HG03064 (cell line): Measurements from ENCODE around the gene KLHDC9.
"Not testable (repeated sequence)": the region's sequence is repeated elsewhere in the genome, so short reads cannot be mapped to it uniquely, and the experiment has no call there.

Experiments
- ATAC-seq: cut with Tn5 transposase; IDR thresholded peaks from one replicate; pipeline ENCODE4 v1.9.1; 2021; ENCODE audit warnings: low read depth; ENCODE audit not compliant: unreplicated experiment

Gene KLHDC9

GRCh38 chr1:161098210-161099068 is at the start of gene KLHDC9:
Gene KLHDC9, plus strand, starts transcription at chr1:161098361. Its CDS starts 175 bp downstream, at chr1:161098536.
- peak; percentile 59 for ATAC-seq

- no peak for ATAC-seq
Measured at GRCh38 chr1:161048949-161049722, 49.0 kb upstream of the KLHDC9 start.

- no peak for ATAC-seq
Measured at GRCh38 chr1:161051219-161051618, 46.9 kb upstream of the KLHDC9 start.

- no peak for ATAC-seq
Measured at GRCh38 chr1:161052899-161053298, 45.3 kb upstream of the KLHDC9 start.

GRCh38 chr1:161054232-161054631 is 43.9 kb upstream of the KLHDC9 start:
- no peak for ATAC-seq

GRCh38 chr1:161054805-161055204 is 43.4 kb upstream of the KLHDC9 start:
- ATAC-seq = no peak

GRCh38 chr1:161059293-161059692 is 38.9 kb upstream of the KLHDC9 start:
- no peak for ATAC-seq

GRCh38 chr1:161061419-161061818 is 36.7 kb upstream of the KLHDC9 start:
- no peak for ATAC-seq

GRCh38 chr1:161063936-161064335 is 34.2 kb upstream of the KLHDC9 start:
- ATAC-seq = not testable (repeated sequence)

- ATAC-seq = not testable (repeated sequence)
Measured at GRCh38 chr1:161065681-161066080, 32.5 kb upstream of the KLHDC9 start.

GRCh38 chr1:161066694-161067093 is 31.5 kb upstream of the KLHDC9 start:
- ATAC-seq = no peak

GRCh38 chr1:161068306-161069234 is 29.6 kb upstream of the KLHDC9 start:
- peak; percentile 49 for ATAC-seq

- no peak for ATAC-seq
Measured at GRCh38 chr1:161069241-161069640, 28.9 kb upstream of the KLHDC9 start.

GRCh38 chr1:161069731-161070270 is 28.4 kb upstream of the KLHDC9 start, which contains the start of gene ARHGAP30:
Gene ARHGAP30, minus strand, starts transcription at chr1:161069891. Its CDS starts 267 bp downstream, at chr1:161069624.
- peak; percentile 69 for ATAC-seq

- ATAC-seq = no peak
Measured at GRCh38 chr1:161070761-161071160, 27.4 kb upstream of the KLHDC9 start.

- ATAC-seq = no peak
Measured at GRCh38 chr1:161071886-161072371, 26.2 kb upstream of the KLHDC9 start.

GRCh38 chr1:161072751-161073449 is 25.3 kb upstream of the KLHDC9 start:
- no peak for ATAC-seq

GRCh38 chr1:161073474-161074121 is 24.6 kb upstream of the KLHDC9 start:
- no peak for ATAC-seq
